GDM1 (cell line): ENCODE measurements around the gene NRXN3.

Experiments used
- DNase-seq: peaks from one replicate; lab custom pipeline; 2025; lab: John Stamatoyannopoulos, UW

The NRXN3 gene

DNA sequence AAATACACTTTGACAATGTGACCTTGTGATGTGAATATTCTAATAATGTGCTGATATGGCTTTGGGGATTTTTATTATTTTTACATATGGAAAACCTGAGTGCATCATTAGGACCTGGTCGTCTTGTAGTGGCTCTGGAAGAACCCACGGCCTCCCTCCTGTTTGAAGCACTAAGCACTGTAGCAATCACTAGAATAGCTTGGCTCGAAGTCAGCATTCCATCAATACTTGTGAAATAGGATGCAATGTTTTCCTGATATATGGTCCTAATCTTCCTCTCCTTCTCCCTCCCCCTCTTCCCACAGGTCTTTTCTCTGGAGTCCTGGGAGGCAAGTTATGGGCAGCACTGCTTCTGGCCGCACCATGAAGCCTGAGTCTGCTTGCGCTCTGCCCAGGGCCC, 71.9 kb downstream of the NRXN3 start:
- DNase-seq = no peak

GRCh38 chr14:78243187-78243586, 73.0 kb downstream of the NRXN3 start:
- no peak for DNase-seq

DNA sequence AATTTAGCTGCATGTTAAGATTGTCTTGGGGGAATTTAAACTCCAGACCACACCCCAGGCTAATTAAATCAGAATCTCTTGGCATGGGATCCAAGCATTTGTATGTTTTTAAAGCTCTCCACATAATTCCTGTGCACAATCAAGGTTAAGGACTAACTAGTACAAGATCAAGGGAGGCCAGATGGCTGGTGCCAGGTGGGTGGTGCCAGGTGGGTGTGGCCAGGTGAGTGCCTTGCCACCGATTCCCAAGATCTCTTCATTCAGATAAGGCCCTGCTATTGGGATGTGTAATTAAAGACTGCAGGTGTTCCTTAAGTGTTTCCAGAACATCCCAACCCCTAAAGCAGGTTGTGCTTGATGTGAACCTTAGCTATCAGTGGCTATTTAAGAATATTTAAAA, 75.1 kb downstream of the NRXN3 start:
- no peak for DNase-seq

- DNase-seq = no peak
Observed at GRCh38 chr14:78248501-78249090, 78.4 kb downstream of the NRXN3 start.

DNA sequence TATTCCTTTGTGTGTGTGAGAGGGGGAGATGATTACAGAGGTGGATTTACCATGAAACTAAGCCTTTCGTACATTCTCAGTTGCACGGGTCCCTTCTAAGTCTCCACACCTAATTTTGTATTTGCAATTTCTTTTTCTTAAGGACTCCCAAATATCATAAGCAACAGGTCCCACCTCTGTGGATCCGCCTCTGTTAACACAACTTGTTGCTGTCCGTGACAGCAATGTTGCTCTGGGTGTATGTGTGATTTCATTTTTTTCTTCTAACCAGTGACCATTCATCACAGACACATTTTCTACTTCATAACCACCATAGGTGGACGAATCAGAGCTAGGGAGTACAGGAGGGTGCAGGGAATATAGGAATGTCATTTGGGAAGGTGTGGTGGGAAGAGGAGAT, 81.1 kb downstream of the NRXN3 start:
- DNase-seq = no peak

DNA sequence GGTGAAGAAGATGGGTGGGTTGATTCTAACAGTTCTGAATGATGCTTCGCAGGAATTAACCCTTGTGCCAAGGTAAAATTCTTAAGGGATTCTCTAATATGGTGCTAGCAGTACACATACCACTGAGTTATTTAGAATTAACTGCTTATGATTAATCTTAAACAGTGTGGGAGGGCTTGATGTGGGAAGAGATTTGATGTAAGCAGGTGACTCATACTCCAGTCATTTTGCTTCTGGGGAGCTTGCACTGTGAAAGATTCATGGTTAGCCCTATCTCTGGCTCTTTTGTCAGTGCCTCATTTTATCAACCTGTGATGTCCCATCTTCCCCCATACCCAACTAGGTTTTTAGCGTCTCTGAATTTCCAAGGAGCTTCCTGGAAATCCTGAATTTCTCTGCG, 83.8 kb downstream of the NRXN3 start:
- no peak for DNase-seq

DNA sequence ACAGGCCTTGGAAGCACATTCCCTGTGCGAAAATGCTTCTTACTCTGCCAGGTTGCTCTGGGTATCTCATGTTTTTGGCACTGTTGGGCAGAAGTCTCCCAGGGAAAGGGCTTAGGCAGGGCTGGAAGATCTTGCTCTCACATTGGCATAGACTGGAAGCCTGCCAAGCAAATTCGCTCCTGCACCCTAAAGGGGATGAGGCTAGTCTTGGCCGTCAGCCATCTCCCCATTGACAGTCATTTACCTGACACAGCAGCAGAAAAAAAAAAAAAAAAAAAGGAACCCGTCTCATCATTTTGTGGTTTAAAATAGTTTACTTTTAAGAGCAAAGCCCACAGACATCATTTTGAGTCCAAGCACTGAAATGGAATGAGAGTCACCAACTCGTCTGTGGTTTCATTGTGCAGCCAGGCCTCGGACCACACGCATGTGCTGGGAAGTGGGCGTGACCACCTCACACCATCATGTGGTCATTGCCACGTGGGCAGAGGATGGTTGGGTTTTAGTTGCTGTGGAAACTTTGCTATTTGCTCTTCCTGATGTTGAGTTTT, 84.8 kb downstream of the NRXN3 start:
- DNase-seq = no peak

- no peak for DNase-seq
Observed at GRCh38 chr14:78259831-78260230, 89.7 kb downstream of the NRXN3 start.

DNA sequence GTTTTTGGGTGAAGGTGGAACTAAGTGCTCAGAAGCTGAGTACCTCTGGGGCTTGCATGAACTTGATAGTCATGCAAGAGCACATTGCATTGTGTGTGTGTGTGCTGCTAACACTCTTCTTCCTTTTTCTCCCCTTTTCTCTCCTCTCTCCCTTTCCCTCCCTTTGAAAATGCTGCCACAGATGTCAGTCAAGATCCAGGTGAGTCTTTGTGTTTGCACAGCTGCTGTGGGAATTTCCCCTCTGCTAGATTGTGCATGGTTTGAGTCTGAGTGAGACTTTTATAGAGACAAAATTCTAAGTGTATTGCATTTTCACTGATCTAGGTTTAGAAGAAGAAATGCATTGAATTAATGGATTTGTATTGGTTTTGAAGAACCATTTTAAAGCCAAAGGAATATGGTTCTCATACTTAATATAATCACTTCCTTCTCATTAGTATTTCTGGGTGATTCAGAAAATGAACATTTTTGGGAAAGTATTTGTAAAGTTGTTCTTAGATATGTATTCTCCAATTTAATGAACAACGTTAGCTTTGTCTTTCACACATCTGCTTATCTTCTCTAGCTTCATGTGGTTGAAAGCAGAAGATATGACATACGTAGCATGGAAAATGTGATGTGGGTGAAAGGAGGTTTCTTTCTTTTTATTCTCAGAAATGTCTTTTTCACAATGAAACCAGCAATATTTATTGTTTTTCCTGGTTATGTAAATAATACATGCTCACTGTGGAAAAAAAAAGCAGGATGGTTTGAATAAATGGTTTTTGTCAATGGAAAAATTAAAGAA, 108.5 kb downstream of the NRXN3 start:
- DNase-seq = no peak

DNA sequence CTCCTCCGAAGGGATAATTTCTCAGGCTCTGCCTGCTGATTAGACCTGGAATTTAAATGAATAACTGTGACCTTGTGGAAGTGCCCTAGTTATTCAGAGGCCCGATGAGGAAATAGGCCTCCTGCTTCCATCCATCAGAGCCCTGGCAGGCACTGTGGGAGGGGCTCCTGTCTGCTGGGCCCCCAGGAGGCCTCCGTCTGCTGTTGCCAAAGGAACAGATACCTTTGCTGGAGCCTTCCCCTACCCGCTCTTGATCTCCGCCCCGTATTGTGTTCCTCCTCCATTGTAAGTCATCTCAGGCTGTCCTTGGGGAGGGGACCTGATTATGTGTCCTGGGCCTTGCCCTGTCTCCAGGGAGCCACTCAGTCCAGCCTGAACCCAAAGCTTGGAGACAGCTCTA, 112.3 kb downstream of the NRXN3 start:
- no peak for DNase-seq

- DNase-seq = no peak
Observed at GRCh38 chr14:78286210-78286609, 116.0 kb downstream of the NRXN3 start.

DNA sequence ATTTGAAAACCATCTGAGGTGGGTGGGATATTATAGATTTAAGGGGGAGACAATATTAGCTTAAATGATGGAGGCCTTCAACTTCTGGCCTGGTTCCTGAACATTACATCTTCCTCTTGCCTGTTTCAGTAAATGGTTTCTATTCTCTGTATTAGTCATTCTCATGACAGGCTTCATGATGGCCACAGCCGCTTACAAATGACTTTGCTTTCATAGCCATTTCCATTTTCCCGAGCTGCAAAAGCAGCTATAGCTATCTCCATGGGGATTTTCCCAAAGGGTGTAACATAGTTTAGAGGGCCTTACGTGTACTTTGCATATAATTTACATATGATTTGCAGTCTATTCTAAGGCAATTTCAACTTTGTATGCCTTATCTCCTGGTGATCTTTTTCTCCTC, 121.8 kb downstream of the NRXN3 start:
- no peak for DNase-seq

GRCh38 chr14:78297858-78298257, 127.7 kb downstream of the NRXN3 start:
- no peak for DNase-seq

- no peak for DNase-seq
Observed at GRCh38 chr14:78298298-78298697, 128.1 kb downstream of the NRXN3 start.

- no peak for DNase-seq
Observed at GRCh38 chr14:78302841-78303240, 132.7 kb downstream of the NRXN3 start.

DNA sequence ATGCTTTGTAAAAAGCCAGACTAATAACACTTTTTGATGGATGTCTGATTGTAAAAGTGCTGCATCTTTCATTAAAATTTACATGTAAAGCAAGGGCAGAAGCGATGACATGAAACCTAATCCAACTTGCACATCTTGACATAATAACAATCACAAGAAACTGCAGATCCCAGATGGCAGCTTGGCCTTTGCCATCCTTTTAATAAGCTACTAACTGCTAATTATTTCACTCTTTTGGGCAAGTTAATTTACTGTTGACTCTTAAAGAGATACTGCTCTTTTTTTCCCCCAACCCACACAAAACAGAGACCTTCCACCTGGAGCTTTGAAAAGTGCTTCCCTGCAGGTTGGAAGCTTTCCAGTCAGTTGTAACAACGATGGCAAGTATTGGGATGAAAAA, 137.5 kb downstream of the NRXN3 start:
- no peak for DNase-seq

- DNase-seq = no peak
Observed at GRCh38 chr14:78308079-78308478, 137.9 kb downstream of the NRXN3 start.

- DNase-seq = no peak
Observed at GRCh38 chr14:78310272-78310671, 140.1 kb downstream of the NRXN3 start.

GRCh38 chr14:78313499-78313898, 143.3 kb downstream of the NRXN3 start:
- no peak for DNase-seq

GRCh38 chr14:78314484-78314883, 144.3 kb downstream of the NRXN3 start:
- no peak for DNase-seq

DNA sequence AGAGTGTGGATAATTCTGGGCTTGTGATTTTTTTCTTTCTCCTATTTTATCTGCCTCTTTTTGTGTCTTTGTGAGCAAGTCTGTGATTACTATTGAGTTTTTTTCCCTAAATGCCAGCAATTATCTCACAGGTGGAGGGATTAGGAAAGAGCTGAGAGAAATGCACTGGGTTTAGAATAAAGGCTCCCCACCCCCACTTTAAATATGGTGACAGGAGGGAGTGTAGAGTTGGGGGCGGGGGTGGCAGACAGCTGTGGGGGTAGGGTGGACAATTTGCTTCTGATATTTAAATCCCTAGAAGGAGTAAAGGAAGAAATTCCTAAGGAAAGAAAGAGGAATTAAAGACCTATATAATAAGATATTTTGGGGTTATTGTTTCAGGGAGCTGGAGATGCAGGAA, 145.9 kb downstream of the NRXN3 start:
- no peak for DNase-seq

DNA sequence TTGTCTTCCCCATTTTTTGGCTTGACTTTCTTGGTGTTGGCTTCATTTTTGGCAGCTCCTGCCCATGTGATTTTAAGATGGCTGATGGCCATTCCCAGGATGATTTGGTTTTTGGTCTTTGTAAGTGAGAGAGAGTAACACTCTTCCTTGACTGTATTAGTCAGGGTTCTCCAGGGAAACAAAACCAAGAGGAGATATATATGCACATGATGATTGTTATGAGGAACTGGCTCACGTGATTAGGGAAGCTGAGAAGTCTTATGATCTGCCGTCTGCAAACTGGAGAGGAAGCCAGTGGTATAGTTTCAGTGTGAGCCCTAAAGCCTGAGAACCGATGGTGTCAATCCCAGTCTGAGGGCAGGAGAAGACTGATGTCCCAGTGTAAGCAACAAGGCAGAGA, 146.6 kb downstream of the NRXN3 start:
- DNase-seq = no peak

DNA sequence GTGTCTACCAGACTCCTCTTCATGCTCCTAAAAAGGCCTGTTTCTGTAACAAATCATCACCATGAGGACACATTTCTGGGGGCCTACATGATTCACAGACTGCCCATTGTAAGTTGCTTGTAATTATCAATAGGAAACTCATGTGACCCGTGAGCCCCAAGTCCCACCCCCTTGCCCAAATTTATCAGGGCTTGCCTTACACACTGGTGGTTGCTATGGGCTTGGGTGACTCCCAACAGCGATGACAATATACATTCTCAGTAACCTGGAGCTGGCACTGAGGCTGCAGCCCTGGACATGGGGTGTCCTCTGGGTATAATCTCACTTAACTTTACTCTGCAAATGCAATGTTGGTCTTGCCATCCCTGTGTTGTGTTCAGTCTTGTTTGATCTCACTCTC, 149.2 kb downstream of the NRXN3 start:
- DNase-seq = no peak
